Activated T-cell treated with anti-CD3 and anti-CD28 coated beads, Interleukin-2, amount 50 U/mL, for 72 hours (primary cell): ENCODE results near the gene PDIA2. TPM values are rescaled to one million over a fixed set of nuclear protein-coding genes. Genes with fewer than 3 reads are reported as not detected.

Experiments used
- ATAC-seq, 2 donors: fragments of 150-1000 bp; cut with Tn5 transposase; replicated peaks in 1 of 2; 2 replicates each; pipeline ENCODE4 v1.10.0; 2021; ENCODE audit warnings: moderate library complexity in 2 of 2, mild to moderate bottlenecking in 1 of 2
- DNase-seq, 2 donors: peaks; one replicate each; pipeline ENCODE4 v3.0.0; 2021 to 2022; ENCODE audit warnings: mixed read lengths in 1 of 2
- H3K27ac Mint-ChIP-seq: one replicate; pipeline ENCODE4 v1.8.0; 2022; ENCODE audit warnings: mild to moderate bottlenecking, moderate library complexity, mixed read lengths
- H3K27me3 Mint-ChIP-seq: one replicate; pipeline ENCODE4 v1.8.0; 2022; ENCODE audit warnings: low read depth, mixed read lengths
- H3K36me3 Mint-ChIP-seq, 2 donors: one replicate each; pipeline ENCODE4 v1.8.0; 2022; ENCODE audit warnings: mixed read lengths in 2 of 2, mild to moderate bottlenecking in 1 of 2; ENCODE audit not compliant: insufficient read depth in 2 of 2
- H3K4me1 Mint-ChIP-seq: one replicate; pipeline ENCODE4 v1.8.0; 2022; ENCODE audit warnings: low read depth, mixed read lengths
- H3K4me3 Mint-ChIP-seq, 2 donors: one replicate each; pipeline ENCODE4 v1.8.0; 2022; ENCODE audit warnings: mild to moderate bottlenecking in 2 of 2, mixed read lengths in 2 of 2, moderate library complexity in 2 of 2
- H3K9me3 Mint-ChIP-seq, 2 donors: one replicate each; pipeline ENCODE4 v1.8.0; 2022; ENCODE audit warnings: mixed read lengths in 2 of 2
- total RNA-seq, 2 donors: library from RNA; stranded (reverse); gene quantifications; one replicate each; pipeline ENCODE4 v1.2.3, GENCODE V29; 2022

PDIA2 gene
- total RNA-seq, result under 1 TPM in 1 of 2 donors, not detected in 1; 0.42 TPM

- Mint-ChIP-seq H3K4me3 (no peak within 1 kb of the TSS), H3K4me1 (peaks cover 6% of the 10 kb centered on the region), H3K27me3 (peaks cover 7% of the 10 kb centered on the region), H3K36me3 (peaks cover 0 to 4% of the 10 kb centered on the region in 2 donors), H3K9me3 (no peaks in the 10 kb centered on the region), H3K27ac (no peak within 1 kb of the TSS)
- no peak for ATAC-seq
- DNase-seq, result no peak
Observed at GRCh38 chr16:283033-283805, at the start of gene PDIA2. TSS of gene PDIA2 (plus strand) at chr16:283164. CDS start at chr16:283170, 6 bp downstream.

- ATAC-seq, result peak; percentile 91 to 93
- Mint-ChIP-seq H3K4me1 (peaks cover 27% of the 10 kb centered on the region), H3K27ac (peak within 1 kb of the TSS; percentile 57)
Observed at GRCh38 chr16:234468-235305, 48.3 kb upstream of the PDIA2 start, which contains the start of gene FAM234A. TSS of gene FAM234A (plus strand) at chr16:234821. CDS start at chr16:254414, 19,593 bp downstream.

GRCh38 chr16:239948-240277, 43.1 kb upstream of the PDIA2 start:
- no peaks in the 10 kb centered on the region for H3K27me3 Mint-ChIP-seq
- no peak for DNase-seq
- H3K4me1 Mint-ChIP-seq, result peaks cover 22% of the 10 kb centered on the region
- no peaks in the 10 kb centered on the region for H3K36me3 Mint-ChIP-seq
- ATAC-seq, result no peak
- H3K4me3 Mint-ChIP-seq, result no peak overlapping the region
- no peaks in the 10 kb centered on the region for H3K9me3 Mint-ChIP-seq
- H3K27ac Mint-ChIP-seq, result no peak overlapping the region

More at GRCh38 chr16:234468-235305, 48.3 kb upstream of the PDIA2 start, which contains the start of gene FAM234A:
- Mint-ChIP-seq H3K27me3 (no peaks in the 10 kb centered on the region), H3K36me3 (no peaks in the 10 kb centered on the region), H3K9me3 (no peaks in the 10 kb centered on the region), H3K4me3 (peak within 1 kb of the TSS; percentile 86 to 96)
- DNase-seq, result peak; percentile 96 to 98

- Mint-ChIP-seq H3K4me1 (peaks cover 16% of the 10 kb centered on the region), H3K4me3 (no peak overlapping the region), H3K27me3 (no peaks in the 10 kb centered on the region), H3K9me3 (no peaks in the 10 kb centered on the region), H3K36me3 (no peaks in the 10 kb centered on the region), H3K27ac (no peak overlapping the region)
- no peak for DNase-seq
- ATAC-seq, result no peak
Observed at GRCh38 chr16:240559-240958, 42.4 kb upstream of the PDIA2 start.

GRCh38 chr16:242281-242680, 40.7 kb upstream of the PDIA2 start:
- DNase-seq, result no peak
- Mint-ChIP-seq H3K36me3 (no peaks in the 10 kb centered on the region), H3K9me3 (no peaks in the 10 kb centered on the region), H3K27ac (no peak overlapping the region), H3K4me3 (no peak overlapping the region), H3K27me3 (no peaks in the 10 kb centered on the region), H3K4me1 (peaks cover 11% of the 10 kb centered on the region)
- no peak for ATAC-seq

- no peak overlapping the region for H3K27ac Mint-ChIP-seq
- no peak for DNase-seq
Observed at GRCh38 chr16:243348-243747, 39.6 kb upstream of the PDIA2 start.

GRCh38 chr16:245105-245504, 37.9 kb upstream of the PDIA2 start:
- Mint-ChIP-seq H3K27me3 (no peaks in the 10 kb centered on the region), H3K27ac (no peak overlapping the region), H3K9me3 (no peaks in the 10 kb centered on the region), H3K36me3 (no peaks in the 10 kb centered on the region), H3K4me3 (no peak overlapping the region), H3K4me1 (peaks cover 6% of the 10 kb centered on the region)
- ATAC-seq (no peak), DNase-seq (no peak)

More at GRCh38 chr16:243348-243747, 39.6 kb upstream of the PDIA2 start:
- no peak for ATAC-seq
- Mint-ChIP-seq H3K4me3 (no peak overlapping the region), H3K27me3 (no peaks in the 10 kb centered on the region), H3K4me1 (peaks cover 6% of the 10 kb centered on the region), H3K36me3 (no peaks in the 10 kb centered on the region), H3K9me3 (no peaks in the 10 kb centered on the region)

GRCh38 chr16:247027-247426, 35.9 kb upstream of the PDIA2 start:
- no peak overlapping the region for H3K27ac Mint-ChIP-seq
- no peak overlapping the region for H3K4me3 Mint-ChIP-seq
- ATAC-seq (no peak), DNase-seq (no peak)
- no peaks in the 10 kb centered on the region for H3K9me3 Mint-ChIP-seq
- H3K36me3 Mint-ChIP-seq, result no peaks in the 10 kb centered on the region
- H3K4me1 Mint-ChIP-seq, result peaks cover 8% of the 10 kb centered on the region
- no peaks in the 10 kb centered on the region for H3K27me3 Mint-ChIP-seq

- no peak for DNase-seq
- Mint-ChIP-seq H3K36me3 (no peaks in the 10 kb centered on the region), H3K9me3 (no peaks in the 10 kb centered on the region), H3K27ac (no peak overlapping the region), H3K4me1 (peaks cover 29% of the 10 kb centered on the region), H3K4me3 (no peak overlapping the region), H3K27me3 (no peaks in the 10 kb centered on the region)
- no peak for ATAC-seq
Observed at GRCh38 chr16:249431-249830, 33.5 kb upstream of the PDIA2 start.

GRCh38 chr16:252366-253337, 30.3 kb upstream of the PDIA2 start:
- Mint-ChIP-seq H3K27me3 (no peaks in the 10 kb centered on the region), H3K4me3 (peak overlapping the region; percentile 74 to 80), H3K36me3 (peaks cover 0 to 3% of the 10 kb centered on the region in 2 donors), H3K9me3 (no peaks in the 10 kb centered on the region), H3K27ac (peak overlapping the region; percentile 51), H3K4me1 (peaks cover 30% of the 10 kb centered on the region)
- DNase-seq (peak; percentile 31 to 32), ATAC-seq (peak; percentile 87 to 91)

- ATAC-seq, result no peak
Observed at GRCh38 chr16:253833-254232, 29.1 kb upstream of the PDIA2 start.

GRCh38 chr16:254461-254860, 28.5 kb upstream of the PDIA2 start:
- peaks cover 0 to 3% of the 10 kb centered on the region in 2 donors for H3K36me3 Mint-ChIP-seq
- peaks cover 30% of the 10 kb centered on the region for H3K4me1 Mint-ChIP-seq
- DNase-seq (no peak), ATAC-seq (no peak)
- no peaks in the 10 kb centered on the region for H3K9me3 Mint-ChIP-seq
- H3K4me3 Mint-ChIP-seq, result no peak overlapping the region
- no peaks in the 10 kb centered on the region for H3K27me3 Mint-ChIP-seq
- H3K27ac Mint-ChIP-seq, result no peak overlapping the region

More at GRCh38 chr16:253833-254232, 29.1 kb upstream of the PDIA2 start:
- no peaks in the 10 kb centered on the region for H3K27me3 Mint-ChIP-seq
- H3K36me3 Mint-ChIP-seq, result peaks cover 0 to 3% of the 10 kb centered on the region in 2 donors
- H3K27ac Mint-ChIP-seq, result no peak overlapping the region
- peaks cover 30% of the 10 kb centered on the region for H3K4me1 Mint-ChIP-seq
- H3K4me3 Mint-ChIP-seq, result peak overlapping the region; percentile 31 to 80
- no peaks in the 10 kb centered on the region for H3K9me3 Mint-ChIP-seq
- no peak for DNase-seq
